Astrocyte of the cerebellum (primary cell): Measurements from ENCODE around the gene FGR.
"Not testable (repeated sequence)": the region's sequence is repeated elsewhere in the genome, so short reads cannot be mapped to it uniquely, and the experiment has no call there.

Source experiments
- DNase-seq: peaks from one replicate; pipeline ENCODE4 v3.0.0-alpha.2; 2011; ENCODE audit warnings: low read depth
- H3K4me3 ChIP-seq: 2 replicates; pipeline ENCODE4 v1.5.1; 2011; ENCODE audit warnings: mild to moderate bottlenecking, low read depth, low read length, moderate library complexity
- CTCF ChIP-seq: IDR thresholded peaks from 2 replicates; pipeline ENCODE4 v1.5.1; 2012; ENCODE audit warnings: low read length, low read depth, moderate library complexity, mild to moderate bottlenecking; ENCODE audit errors: missing control alignments
- in situ Hi-C: cut with HindIII; loops from 2 replicates; pipeline ENCODE4 v1.10.0; 2017; ENCODE audit warnings: low sequenced_read_pairs

Gene FGR

DNA sequence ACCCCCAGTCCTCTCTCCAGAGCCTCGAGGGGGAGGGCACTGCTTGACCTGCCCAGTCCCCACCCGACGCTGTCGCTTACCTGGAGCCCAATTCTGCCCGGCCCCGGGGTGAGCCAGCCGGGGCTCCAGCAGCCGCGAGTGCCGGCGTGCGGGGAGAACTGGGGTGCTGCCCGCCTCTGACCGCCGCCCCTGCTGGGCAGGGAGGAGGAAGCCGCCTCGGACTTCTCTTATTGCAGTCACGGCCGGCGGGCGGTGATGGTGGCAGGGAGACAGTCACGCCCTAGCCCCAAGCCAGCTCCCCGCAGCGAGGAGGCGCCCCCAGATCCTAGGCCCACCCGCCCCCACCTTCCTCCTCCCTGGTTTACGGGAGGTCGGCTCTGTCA, at the start of gene FGR:
TSS of gene FGR (minus strand) at position 201 of the 383 bp plus-strand sequence. CDS start 11,269 bp downstream, outside the sequence.
- DNase-seq: no peak
- no peak for TF ChIP-seq CTCF
- H3K4me3 ChIP-seq: peak within 1 kb of the TSS; percentile 31
- in situ Hi-C loops: no loop called here

GRCh38 chr1:27684176-27684575, 49.2 kb upstream of the FGR start:
- TF ChIP-seq CTCF: no peak
- DNase-seq: no peak
- in situ Hi-C loops: no loop called here
- H3K4me3 ChIP-seq: no peak overlapping the region

GRCh38 chr1:27682351-27682944, 47.5 kb upstream of the FGR start:
- in situ Hi-C loops: no loop called here
- TF ChIP-seq CTCF: no peak
- H3K4me3 ChIP-seq: no peak overlapping the region
- no peak for DNase-seq

GRCh38 chr1:27681580-27681979, 46.6 kb upstream of the FGR start:
- DNase-seq, in situ Hi-C loops, H3K4me3 ChIP-seq: not testable (repeated sequence)

DNA sequence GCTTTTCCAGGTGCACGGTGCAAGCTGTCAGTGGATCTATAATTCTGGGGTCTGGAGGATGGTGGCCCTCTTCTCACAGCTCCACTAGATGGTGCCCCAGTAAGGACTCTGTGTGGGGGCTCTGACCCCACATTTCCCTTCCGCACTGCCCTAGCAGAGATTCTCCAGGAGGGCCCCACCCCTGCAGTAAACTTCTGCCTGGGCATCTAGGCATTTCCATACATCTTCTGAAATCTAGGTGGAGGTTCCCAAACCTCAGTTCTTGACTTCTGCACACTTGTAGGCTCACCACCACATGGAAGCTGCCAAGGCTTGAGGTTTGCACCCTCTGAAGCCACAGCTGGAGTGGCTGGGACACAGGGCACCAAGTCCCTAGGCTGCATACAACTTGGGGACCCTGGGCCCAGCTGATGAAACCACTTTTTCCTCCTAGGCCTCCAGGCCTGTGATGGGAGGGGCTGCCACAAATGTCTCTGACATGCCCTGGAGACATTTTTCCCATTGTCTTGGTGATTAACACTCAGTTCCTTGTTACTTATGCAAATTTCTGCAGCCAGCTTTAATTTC, 45.3 kb upstream of the FGR start:
- H3K4me3 ChIP-seq, DNase-seq, in situ Hi-C loops: not testable (repeated sequence)

DNA sequence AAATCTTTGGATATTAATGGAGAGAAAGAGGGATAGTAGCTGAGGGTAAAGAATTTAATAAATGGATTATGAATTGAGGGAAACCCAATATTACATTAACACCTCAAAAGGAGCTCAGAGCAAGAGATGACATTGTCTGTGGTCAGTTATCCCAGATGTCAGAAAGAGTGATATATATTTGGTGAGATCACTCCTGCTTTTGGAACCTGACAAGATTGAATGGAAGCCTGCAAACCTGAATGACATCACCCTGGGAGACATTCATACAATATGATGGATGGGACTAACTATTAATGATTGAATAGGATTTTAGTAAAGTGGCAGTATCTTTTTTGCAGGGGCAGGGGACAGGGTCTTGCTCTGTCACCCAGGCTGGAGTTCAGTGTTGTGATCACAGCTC, 43.8 kb upstream of the FGR start:
- DNase-seq: no peak
- no peak for TF ChIP-seq CTCF
- H3K4me3 ChIP-seq: no peak overlapping the region
- in situ Hi-C loops: no loop called here

GRCh38 chr1:27676410-27676809, 41.4 kb upstream of the FGR start:
- in situ Hi-C loops: no loop called here
- no peak for DNase-seq
- TF ChIP-seq CTCF: no peak
- H3K4me3 ChIP-seq: no peak overlapping the region

- peak overlapping the region; percentile 51 for H3K4me3 ChIP-seq
- DNase-seq: no peak
- in situ Hi-C loops: no loop called here
- no peak for TF ChIP-seq CTCF
Measured at GRCh38 chr1:27672750-27673112, 37.7 kb upstream of the FGR start.
